Central memory CD8-positive, alpha-beta T cell (primary cell): Measurements from ENCODE around the gene EFHC2.

Experiments used
- ATAC-seq: fragments of 150-1000 bp; cut with Tn5 transposase; replicated peaks from 2 replicates; pipeline ENCODE4 v1.10.0; 2022; ENCODE audit warnings: mild to moderate bottlenecking, moderate FRiP score, moderate number of reproducible peaks; ENCODE audit not compliant: poor library complexity, severe bottlenecking; ENCODE audit errors: extremely low read depth
- DNase-seq, 2 donors: peaks; one replicate each; pipeline ENCODE4 v3.0.0; 2021; ENCODE audit warnings: low spot score in 2 of 2
- H3K27ac Mint-ChIP-seq: one replicate; pipeline ENCODE4 v1.8.0; 2022; ENCODE audit warnings: low read depth, mild to moderate bottlenecking, moderate library complexity, mixed read lengths
- H3K27me3 Mint-ChIP-seq: one replicate; pipeline ENCODE4 v1.8.0; 2022; ENCODE audit warnings: mixed read lengths
- H3K36me3 Mint-ChIP-seq: one replicate; pipeline ENCODE4 v1.8.0; 2022; ENCODE audit warnings: mild to moderate bottlenecking, moderate library complexity, mixed read lengths; ENCODE audit not compliant: insufficient read depth
- H3K4me1 Mint-ChIP-seq: one replicate; pipeline ENCODE4 v1.8.0; 2022; ENCODE audit warnings: mixed read lengths
- H3K4me3 Mint-ChIP-seq: one replicate; pipeline ENCODE4 v1.8.0; 2022; ENCODE audit warnings: mild to moderate bottlenecking, moderate library complexity, mixed read lengths
- H3K9me3 Mint-ChIP-seq: one replicate; pipeline ENCODE4 v1.8.0; 2022; ENCODE audit warnings: mixed read lengths

The EFHC2 gene

GRCh38 chrX:44317181-44317580 lies 26.3 kb downstream of the EFHC2 start:
- Mint-ChIP-seq H3K27me3 (no peaks in the 10 kb centered on the region), H3K9me3 (no peaks in the 10 kb centered on the region), H3K4me1 (peaks cover 23% of the 10 kb centered on the region), H3K4me3 (no peak overlapping the region), H3K36me3 (no peaks in the 10 kb centered on the region), H3K27ac (no peak overlapping the region)
- no peak for DNase-seq
- no peak for ATAC-seq

DNA sequence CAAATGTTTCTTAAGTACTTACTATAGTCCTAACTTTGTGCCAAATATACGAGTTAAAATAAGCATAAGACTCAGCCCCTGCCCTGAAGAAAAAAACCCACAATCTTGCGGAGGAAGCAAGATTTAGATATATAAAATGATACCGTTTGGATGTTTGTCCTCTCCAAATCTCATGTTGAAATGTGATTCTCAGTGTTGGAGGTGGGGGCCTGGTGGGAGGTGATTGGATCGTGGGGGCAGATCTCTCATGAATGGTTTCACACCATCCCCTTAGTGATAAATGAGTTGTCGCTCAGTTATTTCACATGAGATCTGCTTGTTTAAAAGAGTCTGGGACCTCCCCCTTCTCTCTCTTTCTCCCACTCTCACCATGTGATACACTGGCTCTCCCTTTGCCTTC lies 28.7 kb downstream of the EFHC2 start:
- Mint-ChIP-seq H3K27ac (no peak overlapping the region), H3K4me1 (peaks cover 14% of the 10 kb centered on the region), H3K9me3 (no peaks in the 10 kb centered on the region), H3K4me3 (no peak overlapping the region), H3K36me3 (no peaks in the 10 kb centered on the region), H3K27me3 (no peaks in the 10 kb centered on the region)
- no peak for ATAC-seq
- no peak for DNase-seq

DNA sequence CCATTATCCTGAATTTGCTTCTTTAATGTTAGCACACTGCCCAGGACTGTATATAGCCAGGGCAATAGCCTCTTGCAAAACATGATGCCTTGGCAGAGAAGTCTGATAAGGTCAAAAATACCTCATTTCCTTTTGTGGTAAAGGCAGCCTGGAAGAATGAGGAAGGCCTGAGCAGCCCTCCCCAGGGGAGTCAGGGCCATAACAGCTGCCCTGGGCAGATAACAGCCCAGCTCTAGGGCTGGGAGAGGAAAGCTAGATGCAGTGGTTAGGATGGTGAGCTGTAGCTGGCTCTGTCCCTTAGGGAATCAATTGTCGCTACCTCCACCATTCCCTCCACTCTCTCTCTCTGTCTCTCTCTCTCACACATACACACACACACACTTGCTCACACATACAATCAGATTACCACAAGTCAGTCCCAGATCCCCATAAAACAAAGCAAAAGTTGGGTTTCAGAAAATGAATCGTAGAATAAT lies 29.2 kb downstream of the EFHC2 start:
- Mint-ChIP-seq H3K27ac (no peak overlapping the region), H3K4me3 (no peak overlapping the region)

DNA sequence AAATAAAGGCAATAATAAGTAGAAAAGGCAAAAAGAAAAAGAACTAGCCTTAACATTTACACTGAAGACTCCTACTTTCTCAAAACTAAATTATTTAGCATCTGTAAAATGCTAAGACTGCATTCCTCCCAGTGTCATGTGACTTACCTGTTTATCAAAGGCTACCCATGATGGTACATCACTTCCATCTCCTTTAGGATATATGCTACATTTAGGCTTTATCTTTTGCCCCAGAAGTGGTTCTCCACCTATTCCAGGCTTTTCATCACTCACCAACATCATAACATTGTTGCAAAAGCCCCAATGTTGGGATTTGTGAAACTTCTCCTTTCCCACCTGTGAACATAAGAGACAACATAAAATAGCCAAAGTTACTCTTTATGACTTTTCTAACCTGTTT lies 31.1 kb downstream of the EFHC2 start:
- no peak overlapping the region for H3K27ac Mint-ChIP-seq
- DNase-seq (no peak), ATAC-seq (no peak)
- no peaks in the 10 kb centered on the region for H3K36me3 Mint-ChIP-seq
- no peaks in the 10 kb centered on the region for H3K9me3 Mint-ChIP-seq
- H3K4me1 Mint-ChIP-seq, result peaks cover 14% of the 10 kb centered on the region
- H3K27me3 Mint-ChIP-seq, result no peaks in the 10 kb centered on the region
- H3K4me3 Mint-ChIP-seq, result no peak overlapping the region

More for the DNA sequence above, 29.2 kb downstream of the EFHC2 start:
- Mint-ChIP-seq H3K36me3 (no peaks in the 10 kb centered on the region), H3K9me3 (no peaks in the 10 kb centered on the region), H3K27me3 (no peaks in the 10 kb centered on the region), H3K4me1 (peaks cover 14% of the 10 kb centered on the region)
- DNase-seq (no peak), ATAC-seq (no peak)

DNA sequence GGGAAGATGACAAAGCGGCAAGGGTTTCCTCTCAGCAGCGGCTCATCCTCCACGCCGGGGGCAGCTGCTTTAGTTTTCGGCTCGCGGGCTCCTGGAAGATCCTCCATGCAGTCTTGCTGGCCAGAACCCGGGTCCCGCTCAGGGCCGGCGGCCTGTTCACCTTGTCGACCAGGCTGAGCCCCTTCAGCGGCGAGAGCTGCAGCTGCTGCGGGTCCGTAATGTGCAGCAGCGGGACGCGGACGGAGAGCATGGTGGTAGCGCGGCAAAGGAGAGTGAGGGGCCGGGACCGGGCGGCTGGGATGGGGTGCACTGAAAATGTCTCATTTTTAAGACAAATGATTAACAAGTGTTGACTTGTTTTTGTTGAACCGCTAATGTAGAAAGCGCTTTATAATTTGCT lies 33.2 kb downstream of the EFHC2 start:
- Mint-ChIP-seq H3K4me1 (peaks cover 8% of the 10 kb centered on the region), H3K27ac (no peak overlapping the region), H3K4me3 (no peak overlapping the region), H3K27me3 (no peaks in the 10 kb centered on the region), H3K9me3 (no peaks in the 10 kb centered on the region), H3K36me3 (no peaks in the 10 kb centered on the region)
- DNase-seq, result no peak
- no peak for ATAC-seq

GRCh38 chrX:44308869-44309268 lies 34.6 kb downstream of the EFHC2 start:
- H3K9me3 Mint-ChIP-seq, result no peaks in the 10 kb centered on the region
- H3K36me3 Mint-ChIP-seq, result no peaks in the 10 kb centered on the region
- H3K27ac Mint-ChIP-seq, result no peak overlapping the region
- no peaks in the 10 kb centered on the region for H3K4me1 Mint-ChIP-seq
- no peak overlapping the region for H3K4me3 Mint-ChIP-seq
- no peak for ATAC-seq
- H3K27me3 Mint-ChIP-seq, result no peaks in the 10 kb centered on the region
- DNase-seq, result no peak

DNA sequence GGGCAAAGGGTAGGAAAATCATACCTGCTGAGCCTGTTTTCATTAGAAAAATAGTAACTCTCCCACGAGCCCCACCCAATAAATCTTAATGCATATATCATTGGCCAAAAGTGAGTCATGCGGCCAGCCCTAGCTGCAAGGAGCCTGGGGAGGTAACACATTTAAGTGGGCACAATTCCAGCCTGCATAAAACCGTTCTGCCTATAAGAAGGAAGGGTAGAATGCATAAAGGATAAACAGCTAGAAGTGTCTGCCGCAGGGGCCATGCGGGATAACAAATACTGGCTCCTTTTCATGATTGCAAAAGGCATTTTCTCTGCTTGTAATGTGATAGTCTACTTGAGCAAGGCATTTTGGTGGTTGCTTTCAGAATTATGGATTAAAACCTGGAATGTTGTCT lies 37.1 kb downstream of the EFHC2 start:
- Mint-ChIP-seq H3K27me3 (no peaks in the 10 kb centered on the region), H3K9me3 (no peaks in the 10 kb centered on the region), H3K36me3 (no peaks in the 10 kb centered on the region), H3K4me1 (no peaks in the 10 kb centered on the region), H3K4me3 (no peak overlapping the region), H3K27ac (no peak overlapping the region)
- DNase-seq, result no peak
- no peak for ATAC-seq

DNA sequence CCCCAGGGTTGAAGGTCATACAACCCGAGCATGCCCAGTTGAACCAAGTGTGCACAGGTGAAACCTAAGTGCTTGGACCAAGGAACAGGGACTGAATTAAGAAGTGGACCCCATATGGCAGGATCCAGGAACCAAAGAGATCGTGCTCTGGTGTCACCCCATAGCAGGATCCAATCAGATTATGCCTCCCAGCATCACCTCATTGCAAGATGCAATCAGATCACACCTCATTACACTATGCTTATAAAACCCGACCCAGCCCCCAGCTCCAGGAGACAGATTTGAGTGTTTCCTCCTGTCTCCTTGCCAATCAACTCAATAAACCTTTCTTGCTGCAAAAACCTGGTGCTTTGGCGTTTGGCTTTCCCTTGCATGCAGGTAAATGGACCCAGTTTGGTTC lies 37.6 kb downstream of the EFHC2 start:
- no peaks in the 10 kb centered on the region for H3K9me3 Mint-ChIP-seq
- no peaks in the 10 kb centered on the region for H3K4me1 Mint-ChIP-seq
- DNase-seq (no peak), ATAC-seq (no peak)
- no peak overlapping the region for H3K4me3 Mint-ChIP-seq
- H3K27ac Mint-ChIP-seq, result no peak overlapping the region
- no peaks in the 10 kb centered on the region for H3K36me3 Mint-ChIP-seq
- H3K27me3 Mint-ChIP-seq, result no peaks in the 10 kb centered on the region

- ATAC-seq (no peak), DNase-seq (no peak)
- H3K4me1 Mint-ChIP-seq, result no peaks in the 10 kb centered on the region
- H3K36me3 Mint-ChIP-seq, result no peaks in the 10 kb centered on the region
- no peak overlapping the region for H3K27ac Mint-ChIP-seq
- H3K4me3 Mint-ChIP-seq, result no peak overlapping the region
- no peaks in the 10 kb centered on the region for H3K9me3 Mint-ChIP-seq
- no peaks in the 10 kb centered on the region for H3K27me3 Mint-ChIP-seq
These were observed 40.4 kb downstream of the EFHC2 start for GRCh38 chrX:44303119-44303518.

DNA sequence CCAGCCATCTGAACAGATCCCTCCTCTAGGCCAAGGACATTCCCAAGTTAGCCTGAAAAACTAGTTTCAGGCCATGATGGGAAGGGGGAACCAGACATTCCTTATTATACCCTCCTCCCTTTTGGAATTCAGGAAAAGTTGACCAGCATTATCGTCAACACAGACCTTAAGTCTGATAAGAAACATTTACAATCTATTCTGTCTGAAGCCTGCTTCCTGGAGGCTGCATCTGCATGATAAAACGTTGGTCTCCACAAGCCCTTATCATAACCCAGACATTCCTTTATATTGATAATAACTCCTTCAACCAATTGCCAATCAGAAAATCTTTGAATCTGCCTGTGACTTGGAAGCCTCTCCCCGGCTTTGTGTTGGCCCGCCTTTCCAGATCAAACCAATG lies 44.3 kb downstream of the EFHC2 start:
- no peak for ATAC-seq

DNA sequence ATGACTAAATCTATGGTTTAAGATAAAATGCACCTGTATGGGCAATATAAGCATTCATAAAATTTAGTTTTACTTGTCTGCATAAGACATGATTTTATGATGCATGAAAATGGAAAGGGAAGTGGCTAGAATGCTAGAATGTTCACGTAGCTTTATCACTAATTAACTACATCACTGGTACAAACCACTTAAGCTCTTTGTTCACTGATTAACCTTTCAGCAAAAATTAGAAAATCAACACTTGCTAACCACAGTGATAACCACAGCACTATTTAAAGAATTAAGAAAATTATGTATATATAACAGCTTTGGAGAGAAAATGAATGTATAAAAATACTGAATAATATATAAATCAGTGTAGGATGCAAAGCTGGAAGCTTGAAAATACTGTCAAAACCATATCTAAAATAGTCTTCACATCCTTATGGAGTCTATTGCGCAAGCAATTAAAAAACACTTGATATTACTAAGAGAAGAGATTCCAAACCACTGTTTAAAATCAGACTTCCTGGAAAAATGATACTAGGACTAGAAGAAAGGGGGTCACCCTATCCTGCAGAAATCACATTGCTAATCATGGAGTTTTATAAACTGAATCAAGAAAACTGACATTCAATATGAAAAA lies 51.9 kb downstream of the EFHC2 start:
- ATAC-seq, result no peak
- Mint-ChIP-seq H3K27ac (no peak overlapping the region), H3K27me3 (no peaks in the 10 kb centered on the region), H3K9me3 (no peaks in the 10 kb centered on the region), H3K4me3 (no peak overlapping the region), H3K36me3 (no peaks in the 10 kb centered on the region), H3K4me1 (no peaks in the 10 kb centered on the region)
- no peak for DNase-seq

More for the DNA sequence above, 44.3 kb downstream of the EFHC2 start:
- Mint-ChIP-seq H3K27me3 (no peaks in the 10 kb centered on the region), H3K27ac (no peak overlapping the region), H3K9me3 (no peaks in the 10 kb centered on the region), H3K4me1 (no peaks in the 10 kb centered on the region), H3K36me3 (no peaks in the 10 kb centered on the region), H3K4me3 (no peak overlapping the region)
- no peak for DNase-seq

DNA sequence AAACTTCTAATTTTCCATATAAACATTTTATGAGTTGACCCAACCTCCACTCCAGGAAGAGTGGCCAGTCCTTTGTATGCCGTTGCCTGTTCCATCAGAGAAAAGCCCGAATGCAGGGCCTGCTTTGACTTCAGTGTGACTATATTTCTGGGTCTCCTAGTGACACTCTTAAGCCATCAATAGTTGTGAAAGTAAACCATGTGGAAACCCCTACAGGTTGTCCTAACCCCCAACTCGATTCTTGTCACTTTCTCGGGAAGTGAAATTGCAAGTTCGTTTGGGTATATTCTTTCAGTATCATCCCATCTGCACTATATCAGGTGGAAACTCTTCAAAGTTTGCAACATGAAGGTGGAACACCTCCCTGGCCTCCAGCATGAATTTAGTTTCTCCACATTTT lies 52.8 kb downstream of the EFHC2 start:
- Mint-ChIP-seq H3K4me1 (no peaks in the 10 kb centered on the region), H3K36me3 (no peaks in the 10 kb centered on the region), H3K27ac (no peak overlapping the region), H3K27me3 (no peaks in the 10 kb centered on the region), H3K4me3 (no peak overlapping the region), H3K9me3 (no peaks in the 10 kb centered on the region)
- no peak for ATAC-seq
- DNase-seq, result no peak

- no peaks in the 10 kb centered on the region for H3K36me3 Mint-ChIP-seq
- H3K4me3 Mint-ChIP-seq, result no peak overlapping the region
- no peak for DNase-seq
- no peaks in the 10 kb centered on the region for H3K9me3 Mint-ChIP-seq
- no peaks in the 10 kb centered on the region for H3K4me1 Mint-ChIP-seq
- H3K27ac Mint-ChIP-seq, result no peak overlapping the region
- no peak for ATAC-seq
- H3K27me3 Mint-ChIP-seq, result no peaks in the 10 kb centered on the region
These were observed 60.7 kb downstream of the EFHC2 start for GRCh38 chrX:44282753-44283152.

DNA sequence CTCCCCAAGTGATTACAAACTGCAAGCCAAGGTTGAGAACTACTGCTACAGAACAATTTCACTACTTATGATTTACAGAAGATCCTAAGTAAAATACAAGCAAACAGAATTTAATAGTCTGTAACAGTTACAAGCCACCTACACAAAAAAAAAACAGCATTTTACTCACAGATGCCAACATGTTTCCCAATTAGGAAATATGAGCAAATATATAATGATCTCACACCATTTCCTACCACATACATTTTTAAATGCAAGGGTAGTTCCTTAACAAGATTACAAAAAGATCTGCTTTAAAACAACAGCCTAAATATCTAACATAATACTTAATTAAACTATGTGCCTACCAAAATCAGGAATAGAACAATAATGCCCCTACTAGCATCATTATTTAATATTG lies 63.4 kb downstream of the EFHC2 start:
- no peaks in the 10 kb centered on the region for H3K36me3 Mint-ChIP-seq

More for the DNA sequence above, 63.4 kb downstream of the EFHC2 start:
- H3K4me3 Mint-ChIP-seq, result no peak overlapping the region
- peaks cover 3% of the 10 kb centered on the region for H3K4me1 Mint-ChIP-seq
- H3K27me3 Mint-ChIP-seq, result no peaks in the 10 kb centered on the region
- DNase-seq, result no peak
- no peaks in the 10 kb centered on the region for H3K9me3 Mint-ChIP-seq
- no peak for ATAC-seq
- no peak overlapping the region for H3K27ac Mint-ChIP-seq
